HCT116 (cell line): ENCODE results near the gene DDHD1. TPM values are rescaled to one million over a fixed set of nuclear protein-coding genes. Genes with fewer than 3 reads are reported as not detected.

Source experiments
- ATAC-seq: fragments of 200-7000 bp; cut with Tn5 transposase; 2 replicates; pipeline ENCODE4 v1.9.1; 2020; ENCODE audit warnings: mild to moderate bottlenecking, moderate library complexity
- BruUV-seq: library from RNA; stranded (reverse); fragments of 400-500 nt; replicated peaks from 2 replicates; lab custom pipeline; 2021; lab: Mats Ljungman, UMichigan
- CTCF ChIA-PET: fragments of 300-600 bp; sonication (Branson Sonifier 250); formaldehyde crosslinking; loops from one replicate; lab custom pipeline; 2021; ENCODE audit warnings: antibody characterized with exemption; lab: Charles Lee
- POLR2A ChIA-PET: fragments of 300-600, 350-600 bp; sonication (Branson Sonifier 250); formaldehyde crosslinking; loops from one replicate; lab custom pipeline; 2021; ENCODE audit warnings: antibody characterized with exemption; lab: Charles Lee
- RAD21 ChIA-PET, 2 experiments: fragments of 300-600 bp; sonication (Branson Sonifier 250); formaldehyde crosslinking; loops; one replicate each; lab custom pipeline; 2023; ENCODE audit warnings: low total read pairs in 2 of 2; ENCODE audit not compliant: uncharacterized antibody in 2 of 2, unreplicated experiment in 2 of 2, low non-redundant PET in 1 of 2; lab: Charles Lee
- DNase-seq: peaks from one replicate; pipeline ENCODE4 v3.0.0-alpha.2; 2010; ENCODE audit warnings: low read depth, low spot score
- H2AFZ ChIP-seq: fragments of 200-600 bp; shearing (Covaris generic), sonication (generic); 2 replicates; pipeline ENCODE4 v1.6.1; 2017; ENCODE audit warnings: low read depth, mixed run types, mixed read lengths, antibody characterized with exemption, low read length; ENCODE audit not compliant: poor library complexity, severe bottlenecking
- H3K27ac ChIP-seq: 2 replicates; pipeline ENCODE4 v1.5.1; 2012; ENCODE audit warnings: low read depth, low read length
- H3K27me3 ChIP-seq: fragments of 200-600 bp; sonication (generic); 2 replicates; pipeline ENCODE4 v1.6.1; 2016; ENCODE audit warnings: mixed run types, low read length, mixed read lengths; ENCODE audit not compliant: insufficient read depth
- H3K36me3 ChIP-seq, 2 experiments: fragments of 200-500 bp in 1 of 2; fragments of 200-600 bp in 1 of 2; sonication (Bioruptor generic) in 1 of 2; sonication (generic) in 1 of 2; 2 replicates each; pipeline versions ENCODE4 v1.5.1 to v1.6.1; 2014 to 2016; ENCODE audit warnings: low read length in 2 of 2, inconsistent platforms in 1 of 2, mixed read lengths in 1 of 2, mixed run types in 1 of 2; ENCODE audit not compliant: insufficient read depth in 2 of 2, control insufficient read depth in 1 of 2
- H3K4me1 ChIP-seq, 2 experiments: fragments of 200-600 bp in 1 of 2; sonication (generic) in 1 of 2; 2 replicates each; pipeline versions ENCODE4 v1.5.1 to v1.6.1; 2012 to 2017; ENCODE audit warnings: low read length in 2 of 2, inconsistent platforms in 1 of 2, mild to moderate bottlenecking in 1 of 2, mixed read lengths in 1 of 2, mixed run types in 1 of 2, moderate library complexity in 1 of 2; ENCODE audit not compliant: insufficient read depth in 2 of 2, control insufficient read depth in 1 of 2
- H3K4me2 ChIP-seq: fragments of 200-600 bp; sonication (generic); 2 replicates; pipeline ENCODE4 v1.6.1; 2017; ENCODE audit warnings: mixed run types, low read length, mixed read lengths
- H3K4me3 ChIP-seq, 2 experiments: fragments of 200-600 bp in 1 of 2; sonication (generic) in 1 of 2; replicated peaks in 1 of 2; 2 replicates each; pipeline ENCODE4 v1.5.1; 2011 to 2016; ENCODE audit warnings: low read length in 2 of 2, control low read depth in 1 of 2, low read depth in 1 of 2, mild to moderate bottlenecking in 1 of 2, mixed read lengths in 1 of 2, mixed run types in 1 of 2
- H3K79me2 ChIP-seq: fragments of 200-600 bp; sonication (generic); 2 replicates; pipeline ENCODE4 v1.6.1; 2017; ENCODE audit warnings: mild to moderate bottlenecking, mixed run types, low read length, moderate library complexity, mixed read lengths; ENCODE audit not compliant: insufficient read depth
- H3K9ac ChIP-seq: fragments of 200-600 bp; sonication (generic); 2 replicates; pipeline ENCODE4 v1.6.1; 2016; ENCODE audit warnings: low read length, mixed read lengths
- H3K9me2 ChIP-seq: fragments of 200-600 bp; sonication (generic), shearing (Covaris generic); 2 replicates; pipeline ENCODE4 v1.6.1; 2017; ENCODE audit warnings: mixed run types, mild to moderate bottlenecking, moderate library complexity; ENCODE audit not compliant: insufficient read depth
- H3K9me3 ChIP-seq, 2 experiments: fragments of 200-500 bp in 1 of 2; fragments of 200-600 bp in 1 of 2; sonication (Bioruptor generic) in 1 of 2; sonication (generic) in 1 of 2; 2 replicates each; pipeline ENCODE4 v1.6.1; 2014 to 2017; ENCODE audit warnings: low read length in 2 of 2, mixed read lengths in 2 of 2, inconsistent platforms in 1 of 2, low read depth in 1 of 2, mild to moderate bottlenecking in 1 of 2, mixed run types in 1 of 2, moderate library complexity in 1 of 2; ENCODE audit not compliant: control insufficient read depth in 1 of 2, insufficient read depth in 1 of 2
- H4K20me1 ChIP-seq: fragments of 200-600 bp; sonication (generic), shearing (Covaris generic); 2 replicates; pipeline ENCODE4 v1.6.1; 2017; ENCODE audit warnings: mixed run types, mild to moderate bottlenecking, moderate library complexity; ENCODE audit not compliant: insufficient read depth
- CBX3 ChIP-seq: IDR thresholded peaks from 2 replicates; pipeline ENCODE4 v1.6.1; 2012; ENCODE audit warnings: low read depth
- EGR1 ChIP-seq: IDR thresholded peaks from 2 replicates; pipeline ENCODE4 v1.6.1; 2012; ENCODE audit warnings: low read depth
- EZH2 ChIP-seq: fragments of 200-600 bp; sonication (generic); IDR thresholded peaks from 2 replicates; pipeline ENCODE4 v1.6.1; 2017; ENCODE audit warnings: antibody characterized with exemption, mixed run types
- MAX ChIP-seq: IDR thresholded peaks from 2 replicates; pipeline ENCODE4 v1.6.1; 2012
- SIN3A ChIP-seq: IDR thresholded peaks from 2 replicates; pipeline ENCODE4 v1.6.1; 2012; ENCODE audit warnings: low read depth
- SRF ChIP-seq: IDR thresholded peaks from 2 replicates; pipeline ENCODE4 v1.6.1; 2012; ENCODE audit warnings: low read depth
- intact Hi-C: fragments of 100-400 bp; cut with micrococcal nuclease; formaldehyde crosslinking; loops from 2 replicates; pipeline ENCODE4 v1.10.0; 2022
- total RNA-seq: library from RNA; stranded (reverse); gene quantifications from one replicate; pipeline ENCODE4 v1.2.1, GENCODE V29; 2021; ENCODE audit not compliant: unreplicated experiment
- TF ChIP-seq, protein P1 (sequence below): IDR thresholded peaks from 2 replicates; pipeline ENCODE4 v1.6.1; 2012

Gene DDHD1
- total RNA-seq, 1 experiment from 2014 or later: 26.9 TPM

DNA sequence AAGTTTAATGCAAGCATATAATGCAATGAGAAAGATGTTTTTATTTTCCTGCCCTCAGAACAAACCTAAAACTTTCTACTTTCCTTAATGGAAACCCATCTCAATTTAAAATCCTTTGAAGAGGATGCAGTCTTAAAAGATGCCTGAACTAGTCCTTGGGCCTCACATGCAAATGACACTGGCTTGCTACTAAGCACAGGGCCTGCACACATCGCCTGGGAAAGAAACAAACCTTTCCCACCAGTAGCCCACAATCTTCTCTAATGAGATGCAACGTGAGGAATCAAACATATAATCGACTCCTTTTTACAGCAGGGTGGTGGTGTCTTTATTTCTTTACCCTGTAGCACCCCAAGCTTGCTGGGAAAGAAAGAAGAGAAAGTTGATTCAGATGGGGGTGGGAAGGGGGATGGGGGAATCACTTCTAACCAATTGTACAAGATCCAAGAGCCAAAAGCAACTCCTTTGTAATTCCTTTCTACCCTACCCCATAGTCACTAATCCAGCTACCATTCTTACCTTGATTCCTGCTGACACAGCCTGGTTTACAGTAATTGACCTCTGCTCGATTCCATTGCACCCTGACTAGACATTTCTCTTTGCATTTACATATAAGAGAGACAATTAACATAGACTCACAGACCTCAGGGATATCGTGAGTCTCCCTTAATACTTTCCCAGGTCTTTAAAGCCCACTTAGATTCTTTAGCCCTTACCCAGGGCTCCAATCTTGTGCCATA, 132.8 kb downstream of the DDHD1 start:
- TF ChIP-seq EGR1: no peak
- ATAC-seq (no peak), DNase-seq (no peak)
- H3K9ac ChIP-seq: no peak overlapping the region
- BruUV-seq: no TSS peak
- no peaks in the 10 kb centered on the region for H3K4me1 ChIP-seq
- H4K20me1 ChIP-seq: no peaks in the 10 kb centered on the region
- H2AFZ ChIP-seq: no peak overlapping the region
- no peaks in the 10 kb centered on the region for H3K79me2 ChIP-seq
- H3K9me2 ChIP-seq: no peaks in the 10 kb centered on the region
- no peak overlapping the region for H3K4me2 ChIP-seq
- H3K36me3 ChIP-seq: no peaks in the 10 kb centered on the region
- H3K27me3 ChIP-seq: no peaks in the 10 kb centered on the region
- H3K27ac ChIP-seq: no peak overlapping the region
- H3K4me3 ChIP-seq: no peak overlapping the region
- RAD21 ChIA-PET: no interaction called here
- intact Hi-C loops: no loop called here
- POLR2A ChIA-PET: no interaction called here
- CTCF ChIA-PET: no interaction called here
- no peaks in the 10 kb centered on the region for H3K9me3 ChIP-seq

GRCh38 chr14:53019406-53019805, 133.7 kb downstream of the DDHD1 start:
- no peaks in the 10 kb centered on the region for H3K4me1 ChIP-seq
- TF ChIP-seq SIN3A (no peak), SRF (no peak), MAX (no peak), EZH2 (no peak), CBX3 (no peak), EGR1 (no peak)
- TF ChIP-seq, protein P1, sequence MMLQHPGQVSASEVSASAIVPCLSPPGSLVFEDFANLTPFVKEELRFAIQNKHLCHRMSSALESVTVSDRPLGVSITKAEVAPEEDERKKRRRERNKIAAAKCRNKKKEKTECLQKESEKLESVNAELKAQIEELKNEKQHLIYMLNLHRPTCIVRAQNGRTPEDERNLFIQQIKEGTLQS: no peak
- CTCF ChIA-PET: no interaction called here
- no peaks in the 10 kb centered on the region for H3K27me3 ChIP-seq
- ATAC-seq (no peak), DNase-seq (no peak)
- no peaks in the 10 kb centered on the region for H4K20me1 ChIP-seq
- H3K36me3 ChIP-seq: no peaks in the 10 kb centered on the region
- intact Hi-C loops: no loop called here
- H3K79me2 ChIP-seq: no peaks in the 10 kb centered on the region
- BruUV-seq: no TSS peak
- no peak overlapping the region for H3K4me3 ChIP-seq
- H3K9me3 ChIP-seq: no peaks in the 10 kb centered on the region
- no peak overlapping the region for H3K27ac ChIP-seq
- POLR2A ChIA-PET: no interaction called here
- no peak overlapping the region for H3K9ac ChIP-seq
- no peak overlapping the region for H3K4me2 ChIP-seq
- RAD21 ChIA-PET: no interaction called here
- no peaks in the 10 kb centered on the region for H3K9me2 ChIP-seq
- no peak overlapping the region for H2AFZ ChIP-seq
